IMR-90 (cell line): Measurements from ENCODE around the gene KRT7. TPM values are rescaled to one million over a fixed set of nuclear protein-coding genes. Genes with fewer than 3 reads are reported as not detected.
A peak's percentile ranks its signal among the peaks of the same experiment; 100 is the strongest.

Experiments used
- ATAC-seq: fragments of 200-7000 bp; cut with Tn5 transposase; 2 replicates; pipeline ENCODE4 v1.9.1; 2020; ENCODE audit warnings: low read depth, mild to moderate bottlenecking, moderate library complexity
- BruUV-seq: library from RNA; stranded (reverse); fragments of 400-500 nt; replicated peaks from 2 replicates; lab custom pipeline; 2021; lab: Mats Ljungman, UMichigan
- CTCF ChIA-PET: fragments of 300-600 bp; formaldehyde crosslinking; extraction: SDS; loops from one replicate; lab custom pipeline; 2021; ENCODE audit warnings: antibody characterized with exemption; lab: Yijun Ruan, JAX
- POLR2A ChIA-PET: fragments of 300-600 bp; sonication (Branson Sonifier 250); formaldehyde crosslinking; loops from one replicate; lab custom pipeline; 2022; ENCODE audit warnings: antibody characterized with exemption; ENCODE audit not compliant: unreplicated experiment; lab: Charles Lee
- DNase-seq: peaks from one replicate; pipeline ENCODE4 v3.0.0; 2013
- H2AFZ ChIP-seq: replicated peaks from 2 replicates; pipeline ENCODE3; 2013; ENCODE audit warnings: low read length, mild to moderate bottlenecking; ENCODE audit not compliant: poor library complexity
- H2AK5ac ChIP-seq: 2 replicates; pipeline ENCODE4 v1.6.1; 2013; ENCODE audit warnings: low read depth, low read length, inconsistent platforms
- H2AK9ac ChIP-seq: replicated peaks from 2 replicates; pipeline ENCODE3; 2013; ENCODE audit warnings: mild to moderate bottlenecking, low read depth, low read length, moderate library complexity; ENCODE audit not compliant: poor library complexity
- H2BK120ac ChIP-seq: 2 replicates; pipeline ENCODE4 v1.6.1; 2013; ENCODE audit warnings: low read depth, low read length, inconsistent platforms
- H2BK15ac ChIP-seq: 3 replicates; pipeline ENCODE4 v1.6.1; 2013; ENCODE audit warnings: low read depth, low read length, inconsistent platforms
- H2BK20ac ChIP-seq: 2 replicates; pipeline ENCODE4 v1.6.1; 2013; ENCODE audit warnings: low read depth, mild to moderate bottlenecking, inconsistent platforms, low read length, moderate library complexity
- H2BK5ac ChIP-seq: 2 replicates; pipeline ENCODE4 v1.6.1; 2013; ENCODE audit warnings: mild to moderate bottlenecking, low read depth, low read length, inconsistent platforms; ENCODE audit not compliant: poor library complexity, severe bottlenecking
- H3K14ac ChIP-seq: replicated peaks from 2 replicates; pipeline ENCODE4 v1.6.1; 2013; ENCODE audit warnings: low read depth, low read length, inconsistent platforms
- H3K18ac ChIP-seq: 2 replicates; pipeline ENCODE4 v1.6.1; 2013; ENCODE audit warnings: low read depth, low read length, control low read depth
- H3K23ac ChIP-seq: 2 replicates; pipeline ENCODE4 v1.6.1; 2013; ENCODE audit warnings: low read depth, low read length, inconsistent platforms
- H3K27ac ChIP-seq: 2 replicates; pipeline ENCODE4 v1.5.1; 2013; ENCODE audit warnings: mild to moderate bottlenecking, control low read depth, low read length; ENCODE audit not compliant: insufficient read depth
- H3K27me3 ChIP-seq: 2 replicates; pipeline ENCODE4 v1.6.1; 2013; ENCODE audit warnings: low read length; ENCODE audit not compliant: control insufficient read depth, insufficient read depth
- H3K36me3 ChIP-seq: 2 replicates; pipeline ENCODE4 v1.6.1; 2013; ENCODE audit warnings: low read length, mixed read lengths; ENCODE audit not compliant: control insufficient read depth, insufficient read depth
- H3K4ac ChIP-seq: 2 replicates; pipeline ENCODE4 v1.6.1; 2013; ENCODE audit warnings: low read depth, low read length, inconsistent platforms
- H3K4me1 ChIP-seq: 2 replicates; pipeline ENCODE4 v1.6.1; 2013; ENCODE audit warnings: low read length, mixed read lengths; ENCODE audit not compliant: control insufficient read depth, insufficient read depth
- H3K4me2 ChIP-seq: 2 replicates; pipeline ENCODE4 v1.6.1; 2013; ENCODE audit warnings: low read depth, mild to moderate bottlenecking, control low read depth, low read length, moderate library complexity
- H3K4me3 ChIP-seq: 2 replicates; pipeline ENCODE4 v1.5.1; 2013; ENCODE audit warnings: low read depth, mild to moderate bottlenecking, control low read depth, low read length, moderate library complexity; ENCODE audit not compliant: insufficient read depth
- H3K56ac ChIP-seq: 2 replicates; pipeline ENCODE4 v1.6.1; 2013; ENCODE audit warnings: low read length, inconsistent platforms; ENCODE audit not compliant: insufficient read depth; ENCODE audit errors: extremely low read depth
- H3K79me1 ChIP-seq, 2 experiments: 2 replicates each; pipeline ENCODE4 v1.6.1; 2013; ENCODE audit warnings: low read length in 2 of 2, inconsistent platforms in 1 of 2, low read depth in 1 of 2
- H3K9ac ChIP-seq: 2 replicates; pipeline ENCODE4 v1.6.1; 2013; ENCODE audit warnings: low read depth, low read length, control low read depth
- H3K9me1 ChIP-seq: 2 replicates; pipeline ENCODE4 v1.6.1; 2013; ENCODE audit warnings: low read length, inconsistent platforms; ENCODE audit not compliant: insufficient read depth
- H3K9me3 ChIP-seq: 2 replicates; pipeline ENCODE4 v1.6.1; 2013; ENCODE audit warnings: low read length; ENCODE audit not compliant: control insufficient read depth, insufficient read depth
- H4K20me1 ChIP-seq: 2 replicates; pipeline ENCODE4 v1.6.1; 2013; ENCODE audit warnings: low read length, inconsistent platforms; ENCODE audit not compliant: insufficient read depth
- H4K5ac ChIP-seq: 2 replicates; pipeline ENCODE4 v1.6.1; 2013; ENCODE audit warnings: mild to moderate bottlenecking, low read depth, low read length, control low read depth
- H4K8ac ChIP-seq, 2 experiments: 2 replicates each; pipeline ENCODE4 v1.6.1; 2013; ENCODE audit warnings: low read depth in 2 of 2, low read length in 2 of 2, control low read depth in 1 of 2, inconsistent platforms in 1 of 2
- H4K91ac ChIP-seq: 2 replicates; pipeline ENCODE4 v1.6.1; 2013; ENCODE audit warnings: low read depth, low read length, inconsistent platforms; ENCODE audit not compliant: insufficient read depth
- BHLHE40 ChIP-seq: fragments of 150-350 bp; IDR thresholded peaks from 2 replicates; pipeline ENCODE4 v1.6.1; 2016; ENCODE audit warnings: mild to moderate bottlenecking, low read depth, low read length
- CEBPB ChIP-seq: IDR thresholded peaks from 2 replicates; pipeline ENCODE4 v1.6.1; 2012; ENCODE audit warnings: low read depth, low read length, improper control_type of control experiment
- CHD1 ChIP-seq: IDR thresholded peaks from 2 replicates; pipeline ENCODE4 v1.6.1; 2012; ENCODE audit warnings: low read depth, low read length, improper control_type of control experiment
- FOS ChIP-seq: fragments of 150-350 bp; IDR thresholded peaks from 2 replicates; pipeline ENCODE4 v1.6.1; 2016; ENCODE audit warnings: low read depth, low read length
- MAFK ChIP-seq: IDR thresholded peaks from 2 replicates; pipeline ENCODE4 v1.6.1; 2012; ENCODE audit warnings: low read depth, low read length, improper control_type of control experiment
- MAZ ChIP-seq: IDR thresholded peaks from 2 replicates; pipeline ENCODE4 v1.6.1; 2012; ENCODE audit warnings: low read depth, mild to moderate bottlenecking, low read length, improper control_type of control experiment, moderate library complexity, borderline replicate concordance
- NFE2L2 ChIP-seq: fragments of 150-350 bp; IDR thresholded peaks from 2 replicates; pipeline ENCODE4 v1.6.1; 2016; ENCODE audit warnings: low read depth, mild to moderate bottlenecking, low read length
- POLR2A ChIP-seq: IDR thresholded peaks from 2 replicates; pipeline ENCODE4 v1.6.1; 2012; ENCODE audit warnings: mild to moderate bottlenecking, low read depth, low read length
- RAD21 ChIP-seq: IDR thresholded peaks from 2 replicates; pipeline ENCODE4 v1.6.1; 2012; ENCODE audit warnings: low read length, improper control_type of control experiment
- RFX5 ChIP-seq: IDR thresholded peaks from 2 replicates; pipeline ENCODE4 v1.8.0; 2012; ENCODE audit warnings: low read depth, mild to moderate bottlenecking, low read length, moderate library complexity
- SMC3 ChIP-seq: fragments of 150-350 bp; IDR thresholded peaks from 2 replicates; pipeline ENCODE4 v1.6.1; 2016; ENCODE audit warnings: low read depth, mild to moderate bottlenecking, antibody characterized with exemption, low read length, moderate library complexity
- WGBS, 2 experiments: methylation state at CpG; one replicate each; pipeline versions ENCODE4 v1.1.5 to v1.1.7; 2013; ENCODE audit warnings: missing lambda C conversion rate in 2 of 2; ENCODE audit not compliant: insufficient read length in 1 of 2; ENCODE audit errors: extremely low coverage in 2 of 2; 5-methylcytosine and 5-hydroxymethylcytosine counted together
- dilution Hi-C: fragments of 300-500 bp; cut with HindIII; formaldehyde crosslinking; loops from one replicate; pipeline ENCODE4 v1.14.3; 2018; ENCODE audit warnings: low sequenced_read_pairs; ENCODE audit not compliant: unreplicated experiment
- in situ Hi-C: fragments of 300-500 bp; cut with MboI; formaldehyde crosslinking; loops from 3 replicates; pipeline ENCODE4 v1.14.3; 2019; ENCODE audit warnings: low sequenced_read_pairs, inconsistent platforms, mixed read lengths
- intact Hi-C: fragments of 100-400 bp; cut with micrococcal nuclease; formaldehyde crosslinking; loops from 2 replicates; pipeline ENCODE4 v1.10.0; 2022
- polyA plus RNA-seq, 3 experiments: library from polyadenylated mRNA; depleted of rRNA; stranded (reverse); fragments of >200 nt; gene quantifications; 2 replicates each; pipeline ENCODE4 v1.2.3, GENCODE V29; 2012; ENCODE audit warnings: low replicate concordance in 1 of 3
- total RNA-seq: library from RNA; depleted of rRNA; stranded (reverse); fragments of >200 nt; gene quantifications from 2 replicates; pipeline ENCODE4 v1.2.3, GENCODE V29; 2012
- TF ChIP-seq, protein P1 (sequence below): fragments of 150-350 bp; IDR thresholded peaks from 2 replicates; pipeline ENCODE4 v1.6.1; 2017; ENCODE audit warnings: mild to moderate bottlenecking, antibody characterized with exemption, low read length, low read depth
- TF ChIP-seq, protein P2 (sequence below): fragments of 150-350 bp; IDR thresholded peaks from 2 replicates; pipeline ENCODE4 v1.6.1; 2016; ENCODE audit warnings: low read depth, mild to moderate bottlenecking, low read length, moderate library complexity, borderline replicate concordance
- TF ChIP-seq, protein P3 (sequence below): conservative IDR thresholded peaks from 2 replicates; pipeline ENCODE4 v1.5.1; 2012; ENCODE audit warnings: mild to moderate bottlenecking, low read depth, low read length, improper control_type of control experiment

Gene KRT7
- total and polyA plus RNA-seq, 2 of the 4 experiments (the other 2 are of a cell fraction): 0.54 to 1.7 TPM

DNA sequence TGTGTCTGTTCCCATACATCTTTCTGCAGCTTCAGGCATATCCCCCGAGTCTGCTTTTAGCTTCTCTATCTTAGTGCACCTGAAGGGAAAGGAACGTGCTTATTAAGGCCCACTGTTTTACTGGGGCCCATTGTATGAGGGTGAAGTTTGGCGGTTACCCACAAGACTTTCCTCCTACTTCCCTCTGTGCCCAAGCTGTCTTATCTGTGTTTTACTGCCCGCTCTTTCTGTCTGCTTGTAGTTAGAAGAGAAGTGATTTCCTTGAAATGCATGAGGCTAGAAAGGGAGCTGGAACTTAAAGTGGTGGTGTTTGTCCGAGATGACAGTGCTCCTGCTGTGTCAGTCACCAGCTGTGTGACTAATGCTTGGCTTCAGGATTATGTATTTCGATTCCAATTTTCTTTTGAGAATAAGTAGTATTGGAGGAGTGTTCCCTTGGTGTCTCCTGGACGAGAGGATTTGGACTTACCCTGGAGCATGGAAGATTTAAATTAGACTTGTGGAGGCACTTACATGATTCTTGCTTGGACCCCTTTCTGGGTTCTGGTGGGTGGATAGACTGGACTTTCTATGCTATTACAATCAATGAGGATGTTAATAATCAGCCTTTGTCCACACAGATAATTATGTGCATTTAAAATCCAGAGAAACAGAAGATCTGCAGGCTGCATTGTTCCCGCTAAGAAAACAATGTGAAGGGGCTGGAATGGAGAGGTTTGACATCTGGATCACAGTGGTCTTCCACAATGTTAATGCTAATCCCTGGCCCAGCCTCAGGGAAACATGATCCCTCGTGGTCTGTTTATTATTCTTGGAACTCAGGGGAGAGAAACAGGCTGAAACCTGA, 27.5 kb downstream of the KRT7 start:
- Histone ChIP-seq H2BK20ac (peak overlapping the region; percentile 20; the same call in 1 of the 2 replicates), H3K4ac (peak overlapping the region; percentile 3; the same call in 1 of the 2 replicates), H3K14ac (no peak overlapping the region), H2BK120ac (no peak overlapping the region), H3K4me3 (no peak overlapping the region), H4K8ac (no peak overlapping the region), H3K9me1 (peaks cover 10% of the 10 kb centered on the region), H3K36me3 (no peaks in the 10 kb centered on the region), H4K5ac (no peak overlapping the region), H3K56ac (no peak overlapping the region), H3K23ac (no peak overlapping the region), H3K9me3 (0 out of 2 replicates have a peak, but pooled peaks cover 2% of the 10 kb centered on the region), H3K27me3 (peaks cover 33% of the 10 kb centered on the region), H3K79me1 (no peaks in the 10 kb centered on the region), H3K27ac (no peak overlapping the region), H3K4me2 (peak overlapping the region; percentile 33; the same call in 1 of the 2 replicates), H3K9ac (no peak overlapping the region), H4K91ac (no peak overlapping the region), H4K20me1 (no peaks in the 10 kb centered on the region), H3K18ac (no peak overlapping the region), H2BK5ac (no peak overlapping the region), H2BK15ac (no peak overlapping the region; the same call in 2 of the 3 replicates), H3K4me1 (peaks cover 14% of the 10 kb centered on the region), H2AK9ac (no peak overlapping the region), H2AFZ (no peak overlapping the region), H2AK5ac (no peak overlapping the region; the same call in 1 of the 2 replicates)
- 60% methylated on average over 1 of the region's 9 CpGs; no CpG with 5 or more reads in 1 of the 2 experiments for WGBS, 2 experiments
- dilution Hi-C loops: no loop called here
- intact Hi-C loops: no loop called here
- ChIA-PET POLR2A (no interaction called here), CTCF (interaction anchor here (1.1 to 2.5 kb wide), 2 partner anchors 19 to 112 kb away, joined by 3 to 5 read pairs; no protein-coding TSS in a partner anchor)
- in situ Hi-C loops: no loop called here
- peak; percentile 30; the same call in 1 of the 2 replicates for ATAC-seq
- BruUV-seq: no TSS peak
- peak; percentile 80 for DNase-seq
- TF ChIP-seq POLR2A (no peak), RAD21 (no peak), MAFK (no peak), SMC3 (no peak), RFX5 (no peak), BHLHE40 (no peak), MAZ (no peak), FOS (no peak), NFE2L2 (no peak), CEBPB (no peak), CHD1 (no peak)
- TF ChIP-seq, protein P1, sequence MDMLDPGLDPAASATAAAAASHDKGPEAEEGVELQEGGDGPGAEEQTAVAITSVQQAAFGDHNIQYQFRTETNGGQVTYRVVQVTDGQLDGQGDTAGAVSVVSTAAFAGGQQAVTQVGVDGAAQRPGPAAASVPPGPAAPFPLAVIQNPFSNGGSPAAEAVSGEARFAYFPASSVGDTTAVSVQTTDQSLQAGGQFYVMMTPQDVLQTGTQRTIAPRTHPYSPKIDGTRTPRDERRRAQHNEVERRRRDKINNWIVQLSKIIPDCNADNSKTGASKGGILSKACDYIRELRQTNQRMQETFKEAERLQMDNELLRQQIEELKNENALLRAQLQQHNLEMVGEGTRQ: no peak
- TF ChIP-seq, protein P2, sequence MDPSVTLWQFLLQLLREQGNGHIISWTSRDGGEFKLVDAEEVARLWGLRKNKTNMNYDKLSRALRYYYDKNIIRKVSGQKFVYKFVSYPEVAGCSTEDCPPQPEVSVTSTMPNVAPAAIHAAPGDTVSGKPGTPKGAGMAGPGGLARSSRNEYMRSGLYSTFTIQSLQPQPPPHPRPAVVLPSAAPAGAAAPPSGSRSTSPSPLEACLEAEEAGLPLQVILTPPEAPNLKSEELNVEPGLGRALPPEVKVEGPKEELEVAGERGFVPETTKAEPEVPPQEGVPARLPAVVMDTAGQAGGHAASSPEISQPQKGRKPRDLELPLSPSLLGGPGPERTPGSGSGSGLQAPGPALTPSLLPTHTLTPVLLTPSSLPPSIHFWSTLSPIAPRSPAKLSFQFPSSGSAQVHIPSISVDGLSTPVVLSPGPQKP: no peak
- TF ChIP-seq, protein P3, sequence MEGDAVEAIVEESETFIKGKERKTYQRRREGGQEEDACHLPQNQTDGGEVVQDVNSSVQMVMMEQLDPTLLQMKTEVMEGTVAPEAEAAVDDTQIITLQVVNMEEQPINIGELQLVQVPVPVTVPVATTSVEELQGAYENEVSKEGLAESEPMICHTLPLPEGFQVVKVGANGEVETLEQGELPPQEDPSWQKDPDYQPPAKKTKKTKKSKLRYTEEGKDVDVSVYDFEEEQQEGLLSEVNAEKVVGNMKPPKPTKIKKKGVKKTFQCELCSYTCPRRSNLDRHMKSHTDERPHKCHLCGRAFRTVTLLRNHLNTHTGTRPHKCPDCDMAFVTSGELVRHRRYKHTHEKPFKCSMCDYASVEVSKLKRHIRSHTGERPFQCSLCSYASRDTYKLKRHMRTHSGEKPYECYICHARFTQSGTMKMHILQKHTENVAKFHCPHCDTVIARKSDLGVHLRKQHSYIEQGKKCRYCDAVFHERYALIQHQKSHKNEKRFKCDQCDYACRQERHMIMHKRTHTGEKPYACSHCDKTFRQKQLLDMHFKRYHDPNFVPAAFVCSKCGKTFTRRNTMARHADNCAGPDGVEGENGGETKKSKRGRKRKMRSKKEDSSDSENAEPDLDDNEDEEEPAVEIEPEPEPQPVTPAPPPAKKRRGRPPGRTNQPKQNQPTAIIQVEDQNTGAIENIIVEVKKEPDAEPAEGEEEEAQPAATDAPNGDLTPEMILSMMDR: no peak
